ENCODE results near the gene ARHGAP33. TPM values are rescaled to one million over a fixed set of nuclear protein-coding genes. Genes with fewer than 3 reads are reported as not detected.

The ARHGAP33 gene
- polyA plus RNA-seq, 1 of the 3 experiments (the other 2 are of a cell fraction), result 7.8 TPM

DNA sequence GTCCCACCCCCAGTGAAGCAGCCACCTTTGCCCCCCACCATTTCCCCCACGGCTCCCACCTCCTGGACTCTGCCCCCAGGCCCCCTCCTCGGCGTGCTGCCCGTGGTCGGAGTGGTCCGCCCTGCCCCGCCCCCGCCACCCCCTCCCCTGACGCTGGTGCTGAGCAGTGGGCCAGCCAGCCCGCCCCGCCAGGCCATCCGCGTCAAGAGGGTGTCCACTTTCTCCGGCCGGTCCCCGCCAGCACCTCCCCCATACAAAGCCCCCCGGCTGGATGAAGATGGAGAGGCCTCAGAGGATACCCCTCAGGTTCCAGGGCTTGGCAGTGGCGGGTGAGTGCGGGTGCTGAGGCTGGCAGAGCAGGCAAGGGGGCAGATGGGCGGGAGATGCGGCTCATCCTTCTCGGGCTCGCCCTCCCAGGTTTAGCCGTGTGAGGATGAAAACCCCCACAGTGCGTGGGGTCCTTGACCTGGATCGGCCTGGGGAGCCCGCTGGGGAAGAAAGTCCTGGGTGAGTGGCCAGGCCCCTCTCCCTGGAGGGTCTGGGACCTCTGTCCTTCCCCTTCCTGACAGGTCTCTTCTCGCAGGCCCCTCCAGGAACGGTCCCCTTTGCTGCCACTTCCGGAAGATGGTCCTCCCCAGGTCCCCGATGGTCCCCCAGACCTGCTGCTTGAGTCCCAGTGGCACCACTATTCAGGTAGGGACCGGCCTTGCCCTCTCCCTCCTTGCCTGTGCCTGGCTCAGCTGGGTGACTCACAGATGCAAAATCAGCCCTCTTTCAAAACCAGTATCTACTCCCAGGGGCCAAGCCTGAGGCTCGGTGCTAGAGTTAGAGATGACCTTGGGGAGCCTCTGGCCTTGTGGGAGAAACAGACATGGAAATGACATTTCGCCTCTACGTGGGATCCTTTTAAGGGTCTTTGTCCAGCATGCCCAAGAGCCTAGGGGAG lies 41.9 kb upstream of the ARHGAP33 start (continued):
- TF ChIP-seq, protein P1, sequence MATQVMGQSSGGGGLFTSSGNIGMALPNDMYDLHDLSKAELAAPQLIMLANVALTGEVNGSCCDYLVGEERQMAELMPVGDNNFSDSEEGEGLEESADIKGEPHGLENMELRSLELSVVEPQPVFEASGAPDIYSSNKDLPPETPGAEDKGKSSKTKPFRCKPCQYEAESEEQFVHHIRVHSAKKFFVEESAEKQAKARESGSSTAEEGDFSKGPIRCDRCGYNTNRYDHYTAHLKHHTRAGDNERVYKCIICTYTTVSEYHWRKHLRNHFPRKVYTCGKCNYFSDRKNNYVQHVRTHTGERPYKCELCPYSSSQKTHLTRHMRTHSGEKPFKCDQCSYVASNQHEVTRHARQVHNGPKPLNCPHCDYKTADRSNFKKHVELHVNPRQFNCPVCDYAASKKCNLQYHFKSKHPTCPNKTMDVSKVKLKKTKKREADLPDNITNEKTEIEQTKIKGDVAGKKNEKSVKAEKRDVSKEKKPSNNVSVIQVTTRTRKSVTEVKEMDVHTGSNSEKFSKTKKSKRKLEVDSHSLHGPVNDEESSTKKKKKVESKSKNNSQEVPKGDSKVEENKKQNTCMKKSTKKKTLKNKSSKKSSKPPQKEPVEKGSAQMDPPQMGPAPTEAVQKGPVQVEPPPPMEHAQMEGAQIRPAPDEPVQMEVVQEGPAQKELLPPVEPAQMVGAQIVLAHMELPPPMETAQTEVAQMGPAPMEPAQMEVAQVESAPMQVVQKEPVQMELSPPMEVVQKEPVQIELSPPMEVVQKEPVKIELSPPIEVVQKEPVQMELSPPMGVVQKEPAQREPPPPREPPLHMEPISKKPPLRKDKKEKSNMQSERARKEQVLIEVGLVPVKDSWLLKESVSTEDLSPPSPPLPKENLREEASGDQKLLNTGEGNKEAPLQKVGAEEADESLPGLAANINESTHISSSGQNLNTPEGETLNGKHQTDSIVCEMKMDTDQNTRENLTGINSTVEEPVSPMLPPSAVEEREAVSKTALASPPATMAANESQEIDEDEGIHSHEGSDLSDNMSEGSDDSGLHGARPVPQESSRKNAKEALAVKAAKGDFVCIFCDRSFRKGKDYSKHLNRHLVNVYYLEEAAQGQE (IDR thresholded peaks at IDR 0.05; ENCODE audit: low read depth, low read length), result no peak
- TF ChIP-seq FOSL2 (IDR thresholded peaks at IDR 0.05; ENCODE audit: borderline replicate concordance, low read depth) (no peak), CHD2 (IDR thresholded peaks at IDR 0.05; ENCODE audit: low read length, partially characterized antibody) (no peak), SIN3A (IDR thresholded peaks at IDR 0.05; ENCODE audit: borderline replicate concordance, low read depth, low read length) (no peak), RAD21 (IDR thresholded peaks at IDR 0.05; ENCODE audit: low read length) (no peak)

DNA sequence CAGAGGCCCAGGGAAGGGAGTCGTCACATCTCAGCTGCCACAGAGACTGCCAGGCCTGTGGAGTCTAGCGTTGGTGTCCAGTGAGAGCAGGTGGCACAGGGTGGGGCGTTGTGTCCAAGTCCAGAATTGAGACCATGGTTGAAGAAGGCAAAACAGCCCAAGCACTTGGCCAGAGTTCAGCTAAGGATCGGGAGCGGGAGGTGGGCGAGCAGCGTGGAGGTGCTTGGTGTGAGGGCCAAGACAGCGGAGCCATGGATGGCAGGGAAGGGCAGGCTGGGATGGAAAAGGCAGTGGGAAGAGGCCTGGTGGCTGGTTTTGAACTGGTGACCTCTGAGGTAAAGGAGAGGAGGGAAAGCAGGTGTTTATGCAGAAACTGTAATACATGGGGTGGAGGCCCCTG lies 41.1 kb upstream of the ARHGAP33 start:
- Histone ChIP-seq H3F3A (replicated peaks; ENCODE audit: insufficient read depth) (no peaks in the 10 kb centered on the region), H3K4me1 (ENCODE audit: control insufficient read depth in 1 of 2, insufficient read depth in 2 of 2, low read depth in 1 of 2, low read length in 1 of 2) (no peaks in the 10 kb centered on the region; a peak in 1 of 4 replicates), H3K4me2 (no peak overlapping the region), H3K4me3 (ENCODE audit: low read depth in 2 of 2, low read length in 1 of 2) (no peak overlapping the region), H4K20me1 (ENCODE audit: insufficient read depth) (no peaks in the 10 kb centered on the region), H3K27ac (ENCODE audit: low read depth in 2 of 2, low read length in 1 of 2) (no peak overlapping the region), H3K9me2 (no peaks in the 10 kb centered on the region), H2AFZ (ENCODE audit: low read depth) (no peak overlapping the region), H3K9me3 (no peaks in the 10 kb centered on the region), H3K79me2 (ENCODE audit: insufficient read depth) (no peaks in the 10 kb centered on the region), H3K36me3 (replicated peaks in 1 of 2; ENCODE audit: control insufficient read depth in 1 of 2, insufficient read depth in 2 of 2, low read length in 1 of 2) (peaks cover 4 to 79% of the 10 kb centered on the region in 2 experiments), H3K27me3 (ENCODE audit: insufficient read depth) (no peaks in the 10 kb centered on the region), H3K9ac (no peak overlapping the region)
- ChIA-PET CTCF (interaction anchor here (1.0 kb wide), 1 partner anchor 86 kb away, joined by 3 read pairs; no protein-coding TSS in a partner anchor), POLR2A (no interaction called here)
- TF ChIP-seq ELF1 (IDR thresholded peaks at IDR 0.05) (no peak), FOXM1 (IDR thresholded peaks at IDR 0.05; ENCODE audit: low read depth) (no peak), MXI1 (IDR thresholded peaks at IDR 0.05; ENCODE audit: low read depth, low read length) (no peak), EZH2phosphoT487 (IDR thresholded peaks at IDR 0.05; ENCODE audit: borderline replicate concordance, low read depth) (no peak), GABPA (IDR thresholded peaks at IDR 0.05; ENCODE audit: low read depth) (no peak), RCOR1 (IDR thresholded peaks at IDR 0.05; ENCODE audit: low read length) (no peak)
- TF ChIP-seq, protein P2, sequence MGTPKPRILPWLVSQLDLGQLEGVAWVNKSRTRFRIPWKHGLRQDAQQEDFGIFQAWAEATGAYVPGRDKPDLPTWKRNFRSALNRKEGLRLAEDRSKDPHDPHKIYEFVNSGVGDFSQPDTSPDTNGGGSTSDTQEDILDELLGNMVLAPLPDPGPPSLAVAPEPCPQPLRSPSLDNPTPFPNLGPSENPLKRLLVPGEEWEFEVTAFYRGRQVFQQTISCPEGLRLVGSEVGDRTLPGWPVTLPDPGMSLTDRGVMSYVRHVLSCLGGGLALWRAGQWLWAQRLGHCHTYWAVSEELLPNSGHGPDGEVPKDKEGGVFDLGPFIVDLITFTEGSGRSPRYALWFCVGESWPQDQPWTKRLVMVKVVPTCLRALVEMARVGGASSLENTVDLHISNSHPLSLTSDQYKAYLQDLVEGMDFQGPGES (IDR thresholded peaks at IDR 0.05; ENCODE audit: low read depth, low read length), result no peak
- TF ChIP-seq, protein P3, sequence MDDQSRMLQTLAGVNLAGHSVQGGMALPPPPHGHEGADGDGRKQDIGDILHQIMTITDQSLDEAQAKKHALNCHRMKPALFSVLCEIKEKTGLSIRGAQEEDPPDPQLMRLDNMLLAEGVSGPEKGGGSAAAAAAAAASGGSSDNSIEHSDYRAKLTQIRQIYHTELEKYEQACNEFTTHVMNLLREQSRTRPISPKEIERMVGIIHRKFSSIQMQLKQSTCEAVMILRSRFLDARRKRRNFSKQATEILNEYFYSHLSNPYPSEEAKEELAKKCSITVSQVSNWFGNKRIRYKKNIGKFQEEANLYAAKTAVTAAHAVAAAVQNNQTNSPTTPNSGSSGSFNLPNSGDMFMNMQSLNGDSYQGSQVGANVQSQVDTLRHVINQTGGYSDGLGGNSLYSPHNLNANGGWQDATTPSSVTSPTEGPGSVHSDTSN (IDR thresholded peaks at IDR 0.05), result no peak
- WGBS (ENCODE audit: low lambda C conversion rate), result 97% methylated on average over 8 of the region's 8 CpGs
- no peak for DNase-seq
